ENCODE results near the gene S1PR4. TPM values are rescaled to one million over a fixed set of nuclear protein-coding genes. Genes with fewer than 3 reads are reported as not detected.
A peak's percentile ranks its signal among the peaks of the same experiment; 100 is the strongest.

S1PR4 gene
- total RNA-seq, 2 experiments from 2014 or later = 70.2 to 73.7 TPM

DNA sequence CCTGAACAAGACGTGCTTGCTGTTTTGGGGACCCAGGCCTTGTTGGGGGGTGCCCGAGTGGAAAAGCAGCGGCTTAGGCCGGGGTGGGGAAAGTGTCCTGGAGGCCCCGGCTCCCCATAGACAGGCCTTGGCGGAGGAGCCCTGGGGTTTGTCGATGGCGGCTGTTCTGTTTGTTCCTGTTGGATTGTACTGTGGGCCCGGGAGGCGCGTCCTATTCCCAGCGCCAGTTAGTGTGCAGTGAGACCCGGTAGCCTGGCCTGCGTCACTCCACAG, 18.3 kb downstream of the S1PR4 start:
- ChIA-PET POLR2A (no interaction called here), CTCF (no interaction called here)
- TF ChIP-seq, protein P1, sequence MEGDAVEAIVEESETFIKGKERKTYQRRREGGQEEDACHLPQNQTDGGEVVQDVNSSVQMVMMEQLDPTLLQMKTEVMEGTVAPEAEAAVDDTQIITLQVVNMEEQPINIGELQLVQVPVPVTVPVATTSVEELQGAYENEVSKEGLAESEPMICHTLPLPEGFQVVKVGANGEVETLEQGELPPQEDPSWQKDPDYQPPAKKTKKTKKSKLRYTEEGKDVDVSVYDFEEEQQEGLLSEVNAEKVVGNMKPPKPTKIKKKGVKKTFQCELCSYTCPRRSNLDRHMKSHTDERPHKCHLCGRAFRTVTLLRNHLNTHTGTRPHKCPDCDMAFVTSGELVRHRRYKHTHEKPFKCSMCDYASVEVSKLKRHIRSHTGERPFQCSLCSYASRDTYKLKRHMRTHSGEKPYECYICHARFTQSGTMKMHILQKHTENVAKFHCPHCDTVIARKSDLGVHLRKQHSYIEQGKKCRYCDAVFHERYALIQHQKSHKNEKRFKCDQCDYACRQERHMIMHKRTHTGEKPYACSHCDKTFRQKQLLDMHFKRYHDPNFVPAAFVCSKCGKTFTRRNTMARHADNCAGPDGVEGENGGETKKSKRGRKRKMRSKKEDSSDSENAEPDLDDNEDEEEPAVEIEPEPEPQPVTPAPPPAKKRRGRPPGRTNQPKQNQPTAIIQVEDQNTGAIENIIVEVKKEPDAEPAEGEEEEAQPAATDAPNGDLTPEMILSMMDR (IDR thresholded peaks at IDR 0.05) = no peak
- ATAC-seq (ENCODE audit: poor library complexity) (no peak), DNase-seq (no peak)
- H3K27ac ChIP-seq (ENCODE audit: low read depth in 1 of 2, low read length in 2 of 2) = no peak overlapping the region
- no peaks in the 10 kb centered on the region for H3K27me3 Mint-ChIP-seq
- H3K4me3 ChIP-seq (ENCODE audit: low read length) = no peak overlapping the region
- H3K4me1 ChIP-seq (ENCODE audit: insufficient read depth, low read length) = no peaks in the 10 kb centered on the region
- H3K27ac Mint-ChIP-seq = no peak overlapping the region
- intact Hi-C loops (cut with DNase I, micrococcal nuclease) = no loop called here
- H3K36me3 ChIP-seq (ENCODE audit: insufficient read depth, low read length) = peaks cover 36% of the 10 kb centered on the region
- H3K27me3 ChIP-seq (ENCODE audit: control insufficient read depth in 1 of 2, insufficient read depth in 2 of 2, low read length in 2 of 2) = no peaks in the 10 kb centered on the region
- H3K36me3 Mint-ChIP-seq (ENCODE audit: low read depth) = peaks cover 21% of the 10 kb centered on the region
- no peaks in the 10 kb centered on the region for H3K9me3 Mint-ChIP-seq
- H3K9me3 ChIP-seq (ENCODE audit: control insufficient read depth in 1 of 2, insufficient read depth in 1 of 2, low read length in 2 of 2) = peaks cover 0 to 6% of the 10 kb centered on the region in 2 experiments
- H3K4me1 Mint-ChIP-seq (ENCODE audit: low read depth) = no peaks in the 10 kb centered on the region
- no peak overlapping the region for H3K4me3 Mint-ChIP-seq

DNA sequence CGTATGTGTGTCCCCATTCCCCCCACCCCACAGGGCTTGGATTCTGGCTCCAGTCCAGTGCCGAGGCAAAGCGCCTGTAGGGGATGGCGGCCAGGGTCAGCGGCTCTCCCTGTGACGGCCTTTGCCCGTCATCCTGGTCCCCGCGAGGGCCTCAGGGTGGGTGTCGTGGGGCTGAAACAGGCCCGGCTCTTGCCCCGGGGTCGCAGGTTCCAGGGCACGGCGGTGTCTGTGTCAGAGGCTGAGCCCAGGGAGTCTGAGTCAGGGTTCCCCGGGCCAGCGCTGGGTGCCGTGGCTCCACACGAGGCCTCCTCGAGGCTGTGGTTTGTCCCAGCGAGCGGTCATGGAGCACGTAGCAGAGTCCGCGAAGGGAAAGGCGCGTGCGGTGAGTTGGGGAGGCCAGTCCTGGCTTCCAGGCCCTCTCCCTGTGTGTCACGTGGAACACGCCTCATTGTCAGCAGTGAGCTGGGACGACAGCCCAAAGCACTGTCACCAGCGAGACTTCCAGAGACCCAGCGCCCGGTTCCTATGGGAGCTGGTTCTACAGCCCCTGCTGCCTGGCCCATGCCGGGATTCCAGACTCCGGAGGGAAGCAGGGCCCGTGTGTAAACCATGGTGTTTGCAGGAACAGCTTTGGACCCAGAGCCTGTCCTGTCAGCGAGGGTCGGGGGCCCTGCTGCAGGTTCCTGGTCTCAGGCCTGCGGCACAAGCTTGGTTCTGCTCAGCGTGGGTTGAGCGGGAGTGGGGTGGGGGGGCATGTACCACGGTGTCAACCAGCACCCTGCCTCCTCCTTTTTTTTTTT, 20.5 kb downstream of the S1PR4 start:
- intact Hi-C loops (cut with DNase I, micrococcal nuclease) = no loop called here
- no peaks in the 10 kb centered on the region for H3K9me3 Mint-ChIP-seq
- H3K27ac ChIP-seq (ENCODE audit: low read depth in 1 of 2, low read length in 2 of 2) = no peak overlapping the region
- H3K27me3 ChIP-seq (ENCODE audit: control insufficient read depth in 1 of 2, insufficient read depth in 2 of 2, low read length in 2 of 2) = no peaks in the 10 kb centered on the region
- TF ChIP-seq, protein P1 (IDR thresholded peaks at IDR 0.05) = no peak
- no peaks in the 10 kb centered on the region for H3K4me1 Mint-ChIP-seq (ENCODE audit: low read depth)
- peak in 1 of 14 experiments; percentile 27 for DNase-seq
- POLR2A ChIA-PET = no interaction called here
- no peak overlapping the region for H3K27ac Mint-ChIP-seq
- no peak overlapping the region for H3K4me3 ChIP-seq (ENCODE audit: low read length)
- H3K4me3 Mint-ChIP-seq = no peak overlapping the region
- CTCF ChIA-PET = no interaction called here
- no peak for ATAC-seq (ENCODE audit: poor library complexity)
- peaks cover 17% of the 10 kb centered on the region for H3K36me3 Mint-ChIP-seq (ENCODE audit: low read depth)
- peaks cover 0 to 3% of the 10 kb centered on the region in 2 experiments for H3K9me3 ChIP-seq (ENCODE audit: control insufficient read depth in 1 of 2, insufficient read depth in 1 of 2, low read length in 2 of 2)
- no peaks in the 10 kb centered on the region for H3K27me3 Mint-ChIP-seq
- no peaks in the 10 kb centered on the region for H3K4me1 ChIP-seq (ENCODE audit: insufficient read depth, low read length)
- peaks cover 36% of the 10 kb centered on the region for H3K36me3 ChIP-seq (ENCODE audit: insufficient read depth, low read length)

DNA sequence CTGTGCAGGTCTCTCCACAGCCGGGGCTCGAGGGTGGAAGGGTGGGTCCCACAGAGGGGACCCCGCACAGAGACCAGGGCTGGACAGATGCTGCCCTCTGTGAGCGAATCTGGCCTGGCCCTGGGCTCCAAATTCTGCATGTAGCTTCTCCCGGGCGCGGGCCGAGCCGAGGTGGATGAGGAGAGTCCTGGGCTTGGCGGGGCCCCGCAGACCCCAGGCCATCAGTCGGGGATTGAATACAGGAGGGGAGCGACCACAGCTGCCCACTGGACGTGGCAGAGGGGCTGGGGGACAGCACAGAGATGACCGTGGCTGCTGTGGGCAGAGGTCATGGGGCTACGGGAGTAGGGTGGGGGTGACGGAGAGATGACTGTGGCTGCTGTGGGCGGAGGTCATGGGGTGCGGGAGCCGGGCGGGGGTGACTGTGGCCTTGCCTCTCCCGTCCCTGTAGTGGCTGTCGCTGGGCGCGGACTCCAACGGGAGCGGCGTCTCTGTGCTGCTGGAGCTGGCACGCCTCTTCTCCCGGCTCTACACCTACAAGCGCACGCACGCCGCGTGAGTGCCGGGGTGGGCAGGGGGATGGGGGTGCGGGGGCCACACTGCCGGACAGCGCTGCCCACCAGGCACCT, 22.6 kb downstream of the S1PR4 start:
- Histone ChIP-seq H3K27ac (ENCODE audit: low read depth in 1 of 2, low read length in 2 of 2) (no peak overlapping the region), H3K9me3 (ENCODE audit: control insufficient read depth in 1 of 2, insufficient read depth in 1 of 2, low read length in 2 of 2) (no peaks in the 10 kb centered on the region), H3K36me3 (ENCODE audit: insufficient read depth, low read length) (peaks cover 43% of the 10 kb centered on the region), H3K27me3 (ENCODE audit: control insufficient read depth in 1 of 2, insufficient read depth in 2 of 2, low read length in 2 of 2) (no peaks in the 10 kb centered on the region), H3K4me3 (ENCODE audit: low read length) (no peak overlapping the region), H3K4me1 (ENCODE audit: insufficient read depth, low read length) (no peaks in the 10 kb centered on the region)
- TF ChIP-seq, protein P1 (IDR thresholded peaks at IDR 0.05) = no peak
- Mint-ChIP-seq H3K4me1 (ENCODE audit: low read depth) (no peaks in the 10 kb centered on the region), H3K36me3 (ENCODE audit: low read depth) (peaks cover 18% of the 10 kb centered on the region), H3K27ac (no peak overlapping the region), H3K27me3 (no peaks in the 10 kb centered on the region), H3K9me3 (no peaks in the 10 kb centered on the region), H3K4me3 (no peak overlapping the region)
- DNase-seq (no peak), ATAC-seq (ENCODE audit: poor library complexity) (no peak)
- POLR2A ChIA-PET = no interaction called here
- CTCF ChIA-PET = no interaction called here
- intact Hi-C loops (cut with DNase I, micrococcal nuclease) = no loop called here
